Effector memory CD8-positive, alpha-beta T cell (primary cell): ENCODE measurements around the gene LY6G6F.

Experiments used
- ATAC-seq: fragments of 150-1000 bp; cut with Tn5 transposase; replicated peaks from 2 replicates; pipeline ENCODE4 v1.10.0; 2021; ENCODE audit warnings: mild to moderate bottlenecking, moderate library complexity
- DNase-seq, 3 experiments: peaks; one replicate each; pipeline ENCODE4 v3.0.0; 2021
- H3K27ac Mint-ChIP-seq, 2 donors: one replicate each; pipeline ENCODE4 v1.8.0; 2022; ENCODE audit warnings: mild to moderate bottlenecking in 2 of 2, mixed read lengths in 2 of 2, moderate library complexity in 2 of 2
- H3K27me3 Mint-ChIP-seq, 2 donors: one replicate each; pipeline ENCODE4 v1.8.0; 2022; ENCODE audit warnings: mixed read lengths in 2 of 2
- H3K36me3 Mint-ChIP-seq: one replicate; pipeline ENCODE4 v1.8.0; 2022; ENCODE audit warnings: mild to moderate bottlenecking, moderate library complexity, mixed read lengths; ENCODE audit not compliant: insufficient read depth
- H3K4me1 Mint-ChIP-seq, 2 donors: one replicate each; pipeline ENCODE4 v1.8.0; 2022; ENCODE audit warnings: low read depth in 2 of 2, mixed read lengths in 2 of 2
- H3K4me3 Mint-ChIP-seq, 2 donors: one replicate each; pipeline ENCODE4 v1.8.0; 2022; ENCODE audit warnings: mild to moderate bottlenecking in 2 of 2, mixed read lengths in 2 of 2, moderate library complexity in 2 of 2
- H3K9me3 Mint-ChIP-seq, 2 donors: one replicate each; pipeline ENCODE4 v1.8.0; 2022; ENCODE audit warnings: mixed read lengths in 2 of 2

The LY6G6F gene

GRCh38 chr6:31717499-31718222 lies 11.0 kb downstream of the LY6G6F start:
- H3K27ac Mint-ChIP-seq, result no peak overlapping the region
- no peak overlapping the region for H3K4me3 Mint-ChIP-seq
- H3K36me3 Mint-ChIP-seq, result peaks cover 3% of the 10 kb centered on the region
- DNase-seq, result no peak
- H3K9me3 Mint-ChIP-seq, result no peaks in the 10 kb centered on the region
- no peak for ATAC-seq
- H3K4me1 Mint-ChIP-seq, result peaks cover 0 to 2% of the 10 kb centered on the region in 2 donors
- peaks cover 0 to under 1% of the 10 kb centered on the region in 2 donors for H3K27me3 Mint-ChIP-seq

- peaks cover 0 to 3% of the 10 kb centered on the region in 2 donors for H3K4me1 Mint-ChIP-seq
- no peak overlapping the region for H3K4me3 Mint-ChIP-seq
- no peak overlapping the region for H3K27ac Mint-ChIP-seq
- no peaks in the 10 kb centered on the region for H3K27me3 Mint-ChIP-seq
- ATAC-seq (no peak), DNase-seq (no peak)
- H3K9me3 Mint-ChIP-seq, result no peaks in the 10 kb centered on the region
- H3K36me3 Mint-ChIP-seq, result peaks cover 3% of the 10 kb centered on the region
These were observed 11.6 kb downstream of the LY6G6F start for GRCh38 chr6:31718265-31718664.

GRCh38 chr6:31719001-31719400 lies 12.3 kb downstream of the LY6G6F start:
- ATAC-seq, result no peak
- no peak overlapping the region for H3K4me3 Mint-ChIP-seq
- H3K27ac Mint-ChIP-seq, result peak overlapping the region in 1 of 2 donors; percentile 4
- DNase-seq, result no peak
- peaks cover 3% of the 10 kb centered on the region for H3K36me3 Mint-ChIP-seq
- H3K9me3 Mint-ChIP-seq, result no peaks in the 10 kb centered on the region
- peaks cover 0 to 6% of the 10 kb centered on the region in 2 donors for H3K4me1 Mint-ChIP-seq
- H3K27me3 Mint-ChIP-seq, result no peaks in the 10 kb centered on the region

- peaks cover 3% of the 10 kb centered on the region for H3K36me3 Mint-ChIP-seq
- no peak overlapping the region for H3K27ac Mint-ChIP-seq
- H3K27me3 Mint-ChIP-seq, result no peaks in the 10 kb centered on the region
- H3K4me3 Mint-ChIP-seq, result no peak overlapping the region
- no peak for DNase-seq
- peaks cover 0 to 6% of the 10 kb centered on the region in 2 donors for H3K4me1 Mint-ChIP-seq
- no peak for ATAC-seq
- H3K9me3 Mint-ChIP-seq, result no peaks in the 10 kb centered on the region
These were observed 13.6 kb downstream of the LY6G6F start for GRCh38 chr6:31720196-31720770.

GRCh38 chr6:31721351-31722020 lies 14.8 kb downstream of the LY6G6F start, which contains the start of gene LY6G6C:
Gene LY6G6C (minus strand): TSS chr6:31721746. CDS start chr6:31721679, 67 bp downstream.
- Mint-ChIP-seq H3K4me1 (peaks cover 0 to 8% of the 10 kb centered on the region in 2 donors), H3K27me3 (no peaks in the 10 kb centered on the region), H3K4me3 (no peak within 1 kb of the TSS), H3K27ac (no peak within 1 kb of the TSS), H3K36me3 (peaks cover 3% of the 10 kb centered on the region), H3K9me3 (no peaks in the 10 kb centered on the region)
- DNase-seq, result no peak
- no peak for ATAC-seq

- Mint-ChIP-seq H3K27ac (no peak overlapping the region), H3K4me1 (peaks cover 0 to 12% of the 10 kb centered on the region in 2 donors), H3K36me3 (peaks cover 5% of the 10 kb centered on the region), H3K9me3 (no peaks in the 10 kb centered on the region), H3K4me3 (no peak overlapping the region), H3K27me3 (no peaks in the 10 kb centered on the region)
- ATAC-seq (no peak), DNase-seq (no peak)
These were observed 15.5 kb downstream of the LY6G6F start for GRCh38 chr6:31722173-31722572.

GRCh38 chr6:31723245-31723979 lies 16.7 kb downstream of the LY6G6F start, which contains the start of gene MPIG6B:
Gene MPIG6B (plus strand): TSS chr6:31723373. CDS start chr6:31723384, 11 bp downstream.
- DNase-seq, result no peak
- peaks cover 1 to 20% of the 10 kb centered on the region in 2 donors for H3K4me1 Mint-ChIP-seq
- H3K36me3 Mint-ChIP-seq, result peaks cover 5% of the 10 kb centered on the region
- H3K9me3 Mint-ChIP-seq, result no peaks in the 10 kb centered on the region
- ATAC-seq, result no peak
- peak within 1 kb of the TSS in 1 of 2 donors; percentile 44 for H3K27ac Mint-ChIP-seq
- H3K4me3 Mint-ChIP-seq, result no peak within 1 kb of the TSS
- H3K27me3 Mint-ChIP-seq, result no peaks in the 10 kb centered on the region

GRCh38 chr6:31723980-31724691 lies 17.5 kb downstream of the LY6G6F start:
- Mint-ChIP-seq H3K4me3 (no peak overlapping the region), H3K27ac (peak overlapping the region; percentile 33 to 44), H3K4me1 (peaks cover 7 to 26% of the 10 kb centered on the region in 2 donors), H3K9me3 (no peaks in the 10 kb centered on the region), H3K27me3 (no peaks in the 10 kb centered on the region), H3K36me3 (peaks cover 6% of the 10 kb centered on the region)
- no peak for ATAC-seq
- no peak for DNase-seq

- H3K4me1 Mint-ChIP-seq, result peaks cover 20 to 38% of the 10 kb centered on the region in 2 donors
- no peaks in the 10 kb centered on the region for H3K27me3 Mint-ChIP-seq
- ATAC-seq (no peak), DNase-seq (no peak)
- no peaks in the 10 kb centered on the region for H3K9me3 Mint-ChIP-seq
- H3K4me3 Mint-ChIP-seq, result no peak overlapping the region
- H3K27ac Mint-ChIP-seq, result peak overlapping the region in 1 of 2 donors; percentile 53
- H3K36me3 Mint-ChIP-seq, result peaks cover 18% of the 10 kb centered on the region
These were observed 19.1 kb downstream of the LY6G6F start for GRCh38 chr6:31725502-31726350.

GRCh38 chr6:31727034-31727716 lies 20.5 kb downstream of the LY6G6F start:
- peak overlapping the region; percentile 3 to 35 for H3K27ac Mint-ChIP-seq
- no peak for DNase-seq

GRCh38 chr6:31727717-31728671 lies 21.3 kb downstream of the LY6G6F start:
- peak overlapping the region in 1 of 2 donors; percentile 3 for H3K27ac Mint-ChIP-seq
- peaks cover 35% of the 10 kb centered on the region for H3K36me3 Mint-ChIP-seq
- DNase-seq, result no peak
- peak overlapping the region; percentile 95 to 97 for H3K4me3 Mint-ChIP-seq
- no peak for ATAC-seq
- peaks cover 28 to 41% of the 10 kb centered on the region in 2 donors for H3K4me1 Mint-ChIP-seq
- H3K9me3 Mint-ChIP-seq, result no peaks in the 10 kb centered on the region
- no peaks in the 10 kb centered on the region for H3K27me3 Mint-ChIP-seq

More at GRCh38 chr6:31727034-31727716, 20.5 kb downstream of the LY6G6F start:
- H3K27me3 Mint-ChIP-seq, result no peaks in the 10 kb centered on the region
- H3K9me3 Mint-ChIP-seq, result no peaks in the 10 kb centered on the region
- H3K4me1 Mint-ChIP-seq, result peaks cover 27 to 41% of the 10 kb centered on the region in 2 donors
- H3K36me3 Mint-ChIP-seq, result peaks cover 32% of the 10 kb centered on the region
- peak overlapping the region; percentile 58 to 95 for H3K4me3 Mint-ChIP-seq
- peak; percentile 28 for ATAC-seq
